K562 treated with DMSO at 1 percent for 12 hours (cell line): Measurements from ENCODE around the gene WASF1. TPM values are rescaled to one million over a fixed set of nuclear protein-coding genes. Genes with fewer than 3 reads are reported as not detected.

Experiments used
- total RNA-seq: library from RNA; unstranded; fragments of 300-600 nt; gene quantifications from 2 replicates; pipeline ENCODE4 v1.2.3, GENCODE V29; 2022; ENCODE audit not compliant: insufficient read depth

WASF1 gene
- total RNA-seq: 3.6 and 10.3 TPM in 2 replicates

DNA sequence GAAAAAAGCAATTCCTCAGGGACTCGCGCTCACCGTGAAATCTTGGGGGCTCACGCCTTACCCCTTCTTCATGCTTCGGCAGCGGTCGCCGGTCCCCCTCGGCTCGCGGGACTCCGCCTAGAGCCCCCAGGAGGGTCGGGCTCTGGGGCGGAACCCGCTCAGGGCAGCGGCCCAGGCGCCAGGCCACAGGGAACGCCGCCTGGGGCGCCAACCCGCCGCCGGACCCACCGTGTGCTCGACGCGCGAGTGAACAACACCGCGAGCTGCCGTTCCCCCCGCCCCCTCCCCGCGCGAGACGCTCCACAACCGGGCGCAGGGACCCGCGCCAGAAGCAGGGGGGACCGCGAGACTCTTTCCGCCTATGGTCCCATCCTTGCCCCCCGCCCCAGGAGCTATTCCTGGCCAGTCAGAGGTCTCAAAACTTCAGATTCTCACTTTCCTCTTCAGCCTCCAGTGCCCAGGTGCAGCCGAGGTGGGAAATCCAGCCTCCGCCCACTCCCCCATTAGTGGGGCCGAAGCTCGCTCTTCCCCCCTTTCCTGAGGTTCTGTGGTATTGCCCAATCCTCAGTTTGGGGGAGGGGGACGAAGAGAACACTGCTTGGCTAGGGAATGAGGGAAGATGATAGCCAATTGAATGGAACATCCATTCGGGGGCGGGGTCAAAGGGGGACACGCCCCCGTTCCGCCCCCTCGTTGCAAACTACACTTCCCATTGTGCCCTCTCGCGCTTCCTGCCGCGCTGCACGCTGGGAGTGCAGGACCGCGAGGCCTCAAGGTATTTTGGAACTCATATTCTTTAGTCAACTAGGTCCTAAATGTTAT is at the start of gene WASF1:
TSS of gene WASF1 (minus strand) at position 265 of the 822 bp plus-strand sequence. CDS start 52,069 bp downstream, outside the sequence.

DNA sequence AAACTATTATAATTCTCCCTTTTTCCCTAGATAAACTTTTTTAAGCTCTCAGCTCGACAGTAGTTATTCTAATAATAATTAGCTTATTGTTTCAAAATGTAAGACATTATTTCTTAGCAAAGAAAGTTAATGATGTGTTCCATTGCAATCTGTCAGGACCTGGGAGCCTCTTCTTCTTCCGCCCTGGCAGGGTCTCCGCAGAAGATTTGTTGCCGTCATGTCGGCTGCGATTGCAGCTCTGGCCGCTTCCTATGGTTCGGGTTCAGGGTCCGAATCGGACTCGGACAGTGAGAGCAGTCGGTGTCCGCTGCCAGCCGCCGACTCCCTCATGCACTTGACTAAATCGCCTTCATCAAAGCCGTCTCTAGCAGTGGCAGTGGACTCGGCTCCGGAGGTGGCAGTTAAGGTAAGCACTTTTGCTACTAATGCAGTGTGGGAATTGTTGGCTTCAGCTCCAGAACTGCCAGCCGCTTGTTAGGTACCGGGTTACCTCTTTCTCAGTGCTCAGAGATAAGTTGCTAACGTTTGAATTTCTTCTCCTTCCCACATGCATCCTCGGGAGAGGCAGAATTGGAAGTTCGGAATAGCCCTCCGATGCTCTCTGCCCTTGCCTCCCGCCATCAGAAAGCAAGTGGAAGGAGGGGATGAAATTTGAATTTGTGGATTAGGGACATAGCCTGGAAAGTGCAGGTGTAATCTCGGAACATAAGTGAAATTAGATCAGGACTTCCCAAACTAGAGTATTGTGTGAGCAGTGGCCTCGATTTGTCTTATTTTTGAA is 948 bp upstream of the WASF1 start, which contains the start of gene CDC40:
TSS of gene CDC40 (plus strand) at position 200 of the 781 bp plus-strand sequence. CDS start at position 218, 18 bp downstream.

Other genes starting within 250 kb of the WASF1 start
- gene GPR6, start 201.4 kb downstream of the WASF1 start, total RNA-seq: not detected in 2 replicates
- gene CDC40, start 757 bp upstream of the WASF1 start, total RNA-seq: 6.7 and 16.8 TPM in 2 replicates
- not detected in 2 replicates for gene METTL24, start 178.7 kb upstream of the WASF1 start, total RNA-seq
- gene DDO, start 235.9 kb upstream of the WASF1 start, total RNA-seq: 0.80 and 1.2 TPM in 2 replicates